Measurements from ENCODE around the gene CCDC146. TPM values are rescaled to one million over a fixed set of nuclear protein-coding genes. Genes with fewer than 3 reads are reported as not detected.
"Not testable (repeated sequence)": the region's sequence is repeated elsewhere in the genome, so short reads cannot be mapped to it uniquely, and the experiment has no call there.

CCDC146 gene
- total RNA-seq, 1 donor from 2014 or later: 6.1 TPM

DNA sequence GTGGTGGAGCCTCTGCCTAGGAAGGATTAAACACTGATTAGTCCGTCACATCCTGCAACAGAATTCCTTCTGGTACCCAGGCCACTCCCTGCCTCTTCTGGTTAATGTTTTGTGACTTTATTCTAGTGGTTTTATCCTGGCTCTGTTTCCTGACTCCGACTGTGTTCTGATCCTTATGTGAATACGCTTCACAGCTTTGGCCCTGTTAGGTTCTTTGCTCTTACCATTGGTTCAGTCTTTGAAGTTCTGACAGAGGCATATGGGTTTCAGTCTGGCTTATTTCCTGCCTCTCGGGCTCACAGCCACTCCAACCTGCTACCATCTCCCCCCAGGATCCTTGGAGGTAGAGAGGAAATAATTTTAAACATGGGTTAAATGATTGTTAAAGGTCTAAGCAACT lies 100.4 kb downstream of the CCDC146 start:
- Mint-ChIP-seq H3K4me3 (peak overlapping the region; percentile 5), H3K9me3 (peaks cover 6% of the 10 kb centered on the region), H3K27ac (no peak overlapping the region), H3K4me1 (peaks cover 3% of the 10 kb centered on the region), H3K36me3 (peaks cover 6% of the 10 kb centered on the region), H3K27me3 (ENCODE audit: insufficient read depth, low read depth) (peaks cover 7% of the 10 kb centered on the region)
- H3K4me3 ChIP-seq: no peak overlapping the region
- no peaks in the 10 kb centered on the region for H3K4me1 ChIP-seq
- TF ChIP-seq EZH2phosphoT487 (IDR thresholded peaks at IDR 0.05) (no peak), EZH2 (IDR thresholded peaks at IDR 0.05) (no peak)
- TF ChIP-seq, protein P1, sequence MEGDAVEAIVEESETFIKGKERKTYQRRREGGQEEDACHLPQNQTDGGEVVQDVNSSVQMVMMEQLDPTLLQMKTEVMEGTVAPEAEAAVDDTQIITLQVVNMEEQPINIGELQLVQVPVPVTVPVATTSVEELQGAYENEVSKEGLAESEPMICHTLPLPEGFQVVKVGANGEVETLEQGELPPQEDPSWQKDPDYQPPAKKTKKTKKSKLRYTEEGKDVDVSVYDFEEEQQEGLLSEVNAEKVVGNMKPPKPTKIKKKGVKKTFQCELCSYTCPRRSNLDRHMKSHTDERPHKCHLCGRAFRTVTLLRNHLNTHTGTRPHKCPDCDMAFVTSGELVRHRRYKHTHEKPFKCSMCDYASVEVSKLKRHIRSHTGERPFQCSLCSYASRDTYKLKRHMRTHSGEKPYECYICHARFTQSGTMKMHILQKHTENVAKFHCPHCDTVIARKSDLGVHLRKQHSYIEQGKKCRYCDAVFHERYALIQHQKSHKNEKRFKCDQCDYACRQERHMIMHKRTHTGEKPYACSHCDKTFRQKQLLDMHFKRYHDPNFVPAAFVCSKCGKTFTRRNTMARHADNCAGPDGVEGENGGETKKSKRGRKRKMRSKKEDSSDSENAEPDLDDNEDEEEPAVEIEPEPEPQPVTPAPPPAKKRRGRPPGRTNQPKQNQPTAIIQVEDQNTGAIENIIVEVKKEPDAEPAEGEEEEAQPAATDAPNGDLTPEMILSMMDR (IDR thresholded peaks at IDR 0.05): no peak
- H3K27me3 ChIP-seq: no peaks in the 10 kb centered on the region
- no peaks in the 10 kb centered on the region for H3K9me3 ChIP-seq (ENCODE audit: low read depth)
- no peak overlapping the region for H3K27ac ChIP-seq
- no peaks in the 10 kb centered on the region for H3F3A ChIP-seq (ENCODE audit: low read depth)
- no peak overlapping the region for H3K9ac ChIP-seq
- no peak overlapping the region for H3K4me2 ChIP-seq
- no peaks in the 10 kb centered on the region for H4K20me1 ChIP-seq (ENCODE audit: low read depth)
- no peak for DNase-seq (ENCODE audit: low spot score)
- H3K79me2 ChIP-seq (ENCODE audit: low read depth): no peaks in the 10 kb centered on the region
- no peak overlapping the region for H2AFZ ChIP-seq (replicated peaks)
- no peaks in the 10 kb centered on the region for H3K36me3 ChIP-seq

DNA sequence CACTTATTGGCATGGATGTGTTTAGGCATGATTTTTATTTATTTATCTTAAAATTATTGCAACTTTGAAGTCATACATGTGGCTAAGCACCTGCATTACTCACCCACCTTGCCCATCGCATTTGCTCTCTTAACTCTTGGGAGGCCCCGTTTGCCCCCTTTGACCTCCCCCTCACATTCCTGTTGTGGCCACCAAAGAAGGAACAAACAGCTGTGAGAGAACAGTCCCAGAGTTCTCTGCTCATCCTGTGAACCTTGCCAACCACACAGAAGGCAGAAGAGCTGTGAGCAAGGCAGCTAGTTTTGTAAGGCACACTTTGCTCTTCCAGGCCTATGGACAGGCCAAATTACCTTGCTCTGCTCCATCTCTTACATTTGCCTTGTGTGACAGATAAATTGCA lies 100.8 kb downstream of the CCDC146 start:
- H3K4me1 Mint-ChIP-seq: peaks cover 3% of the 10 kb centered on the region
- Histone ChIP-seq H3K27ac (no peak overlapping the region), H4K20me1 (ENCODE audit: low read depth) (no peaks in the 10 kb centered on the region), H2AFZ (replicated peaks) (no peak overlapping the region), H3K79me2 (ENCODE audit: low read depth) (no peaks in the 10 kb centered on the region), H3K27me3 (no peaks in the 10 kb centered on the region), H3F3A (ENCODE audit: low read depth) (no peaks in the 10 kb centered on the region), H3K4me2 (no peak overlapping the region), H3K36me3 (no peaks in the 10 kb centered on the region), H3K4me3 (no peak overlapping the region), H3K9ac (no peak overlapping the region), H3K4me1 (no peaks in the 10 kb centered on the region), H3K9me3 (ENCODE audit: low read depth) (no peaks in the 10 kb centered on the region)
- DNase-seq (ENCODE audit: low spot score): no peak
- TF ChIP-seq, protein P1 (IDR thresholded peaks at IDR 0.05): no peak
- TF ChIP-seq EZH2phosphoT487 (IDR thresholded peaks at IDR 0.05): no peak
- peaks cover 7% of the 10 kb centered on the region for H3K27me3 Mint-ChIP-seq (ENCODE audit: insufficient read depth, low read depth)
- H3K36me3 Mint-ChIP-seq: peaks cover 6% of the 10 kb centered on the region
- no peak overlapping the region for H3K27ac Mint-ChIP-seq
- H3K4me3 Mint-ChIP-seq: no peak overlapping the region
- peaks cover 6% of the 10 kb centered on the region for H3K9me3 Mint-ChIP-seq

DNA sequence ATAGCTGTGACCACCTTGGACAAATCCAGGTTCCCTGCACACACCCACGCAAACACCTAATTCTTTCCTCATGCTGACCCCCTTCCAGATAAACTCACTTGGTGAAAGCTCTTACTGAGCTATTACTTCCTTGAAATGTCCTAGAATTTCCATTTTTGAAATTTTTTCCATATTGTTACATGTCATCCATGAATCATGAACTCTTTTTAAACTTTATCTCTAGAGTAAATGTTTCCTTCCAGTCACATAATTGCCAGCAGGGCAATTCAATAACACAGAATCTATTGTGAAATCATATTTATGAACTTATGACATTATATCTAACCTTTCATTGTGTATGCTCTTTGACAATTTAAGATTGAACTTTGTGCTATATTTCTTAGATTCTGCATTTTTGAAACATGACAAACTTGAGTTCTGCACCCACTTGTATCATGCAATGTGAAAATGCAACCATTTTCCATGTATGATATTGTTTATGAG lies 104.0 kb downstream of the CCDC146 start:
- Histone ChIP-seq H3K36me3 (no peaks in the 10 kb centered on the region), H3K4me2 (no peak overlapping the region), H3K9ac (no peak overlapping the region), H3K27ac (no peak overlapping the region), H3K4me3 (no peak overlapping the region), H3K79me2 (ENCODE audit: low read depth) (no peaks in the 10 kb centered on the region), H3K27me3 (no peaks in the 10 kb centered on the region), H2AFZ (replicated peaks) (no peak overlapping the region), H3F3A (ENCODE audit: low read depth) (no peaks in the 10 kb centered on the region), H3K4me1 (no peaks in the 10 kb centered on the region), H3K9me3 (ENCODE audit: low read depth) (no peaks in the 10 kb centered on the region), H4K20me1 (ENCODE audit: low read depth) (no peaks in the 10 kb centered on the region)
- Mint-ChIP-seq H3K27me3 (ENCODE audit: insufficient read depth, low read depth) (peaks cover 3% of the 10 kb centered on the region), H3K4me3 (no peak overlapping the region), H3K4me1 (peaks cover 3% of the 10 kb centered on the region), H3K36me3 (peaks cover 2% of the 10 kb centered on the region), H3K9me3 (peaks cover 3% of the 10 kb centered on the region), H3K27ac (no peak overlapping the region)
- DNase-seq (ENCODE audit: low spot score): no peak
- TF ChIP-seq, protein P1 (IDR thresholded peaks at IDR 0.05): no peak
- TF ChIP-seq EZH2 (IDR thresholded peaks at IDR 0.05) (no peak), EZH2phosphoT487 (IDR thresholded peaks at IDR 0.05) (no peak)

DNA sequence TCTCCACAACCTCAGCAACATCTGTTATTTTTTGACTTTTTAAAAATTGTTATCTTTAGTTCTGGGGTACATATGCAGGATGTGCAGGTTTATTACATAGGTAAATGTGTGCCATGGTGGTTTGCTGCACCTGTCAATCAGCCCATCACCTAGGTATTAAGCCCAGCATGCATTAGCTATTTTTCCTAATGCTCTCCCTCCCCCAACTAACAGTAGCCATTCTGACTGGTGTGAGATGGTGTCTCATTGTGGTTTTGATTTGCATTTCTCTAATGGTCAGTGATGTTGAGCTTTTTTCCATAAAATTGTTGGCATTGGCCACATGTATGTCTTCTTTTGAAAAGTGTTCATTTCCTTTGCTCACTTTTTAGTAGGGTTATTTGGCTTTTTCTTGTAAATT lies 106.4 kb downstream of the CCDC146 start:
- not testable (repeated sequence) for H3K4me1 ChIP-seq; H3K9ac ChIP-seq; H3K36me3 Mint-ChIP-seq; H4K20me1 ChIP-seq (ENCODE audit: low read depth); H3K9me3 Mint-ChIP-seq; H3K4me2 ChIP-seq; H3K79me2 ChIP-seq (ENCODE audit: low read depth); H3K4me3 ChIP-seq; H2AFZ ChIP-seq (replicated peaks); H3F3A ChIP-seq (ENCODE audit: low read depth); DNase-seq (ENCODE audit: low spot score); H3K36me3 ChIP-seq; H3K27me3 Mint-ChIP-seq (ENCODE audit: insufficient read depth, low read depth); H3K27ac ChIP-seq; H3K4me3 Mint-ChIP-seq; H3K4me1 Mint-ChIP-seq; H3K27me3 ChIP-seq; H3K9me3 ChIP-seq (ENCODE audit: low read depth); H3K27ac Mint-ChIP-seq
